GM19397 (cell line): Measurements from ENCODE around the gene LRRFIP1.

ENCODE experiments used
- ATAC-seq: cut with Tn5 transposase; IDR thresholded peaks from one replicate; pipeline ENCODE4 v1.9.1; 2021; ENCODE audit warnings: mild to moderate bottlenecking, moderate library complexity; ENCODE audit not compliant: unreplicated experiment

Gene LRRFIP1

GRCh38 chr2:237701033-237701858 lies 73.9 kb downstream of the LRRFIP1 start:
- ATAC-seq, result no peak

GRCh38 chr2:237701859-237702390 lies 74.5 kb downstream of the LRRFIP1 start:
- no peak for ATAC-seq

DNA sequence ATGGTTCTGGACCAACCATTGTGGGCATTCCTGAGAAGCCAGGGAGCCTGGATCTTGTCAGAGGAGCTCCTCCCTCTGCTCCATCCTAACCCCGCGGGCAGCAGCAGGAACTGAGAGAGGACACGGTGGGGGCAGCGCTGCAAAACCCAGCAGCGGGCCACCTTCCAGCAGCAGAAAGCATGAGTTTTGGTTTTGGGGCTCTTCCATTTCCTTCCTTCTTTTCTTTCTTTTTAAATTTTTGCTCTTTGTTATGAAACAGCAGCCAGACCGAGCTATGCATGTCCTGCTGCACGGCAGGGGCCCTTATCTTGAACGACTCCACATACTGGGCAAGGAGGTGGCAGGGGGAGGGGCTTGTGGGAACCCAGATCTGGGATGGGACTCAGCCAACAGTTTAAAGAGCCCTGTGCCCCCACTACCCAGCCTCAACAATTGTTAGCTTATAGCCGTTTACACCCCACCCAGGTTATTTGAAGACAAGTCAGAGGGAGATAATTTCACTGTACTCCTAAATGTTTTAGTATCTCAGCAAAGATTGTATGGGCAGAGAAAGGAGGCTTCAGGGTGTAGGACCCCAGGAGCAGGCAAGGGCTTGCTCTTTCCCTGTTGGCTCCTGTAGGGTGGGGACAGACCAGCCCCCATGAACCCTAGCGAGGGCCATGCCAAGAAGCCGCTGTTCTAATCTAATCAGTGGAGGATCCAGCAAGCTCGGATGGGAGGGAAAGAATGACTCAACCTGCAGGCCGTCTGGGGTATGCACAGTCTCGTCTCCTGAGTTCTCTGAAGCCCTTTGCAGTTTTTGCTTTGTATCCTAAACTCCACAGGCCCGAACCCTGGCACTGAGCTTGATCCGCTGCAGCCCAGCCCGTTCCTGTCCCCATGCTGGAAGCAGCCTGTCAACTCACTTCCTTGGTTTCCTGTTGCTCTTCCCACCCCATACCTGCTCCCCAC lies 75.3 kb downstream of the LRRFIP1 start:
- ATAC-seq, result no peak

GRCh38 chr2:237704501-237705434 lies 77.4 kb downstream of the LRRFIP1 start:
- ATAC-seq, result no peak

GRCh38 chr2:237706257-237706656 lies 78.9 kb downstream of the LRRFIP1 start:
- no peak for ATAC-seq

DNA sequence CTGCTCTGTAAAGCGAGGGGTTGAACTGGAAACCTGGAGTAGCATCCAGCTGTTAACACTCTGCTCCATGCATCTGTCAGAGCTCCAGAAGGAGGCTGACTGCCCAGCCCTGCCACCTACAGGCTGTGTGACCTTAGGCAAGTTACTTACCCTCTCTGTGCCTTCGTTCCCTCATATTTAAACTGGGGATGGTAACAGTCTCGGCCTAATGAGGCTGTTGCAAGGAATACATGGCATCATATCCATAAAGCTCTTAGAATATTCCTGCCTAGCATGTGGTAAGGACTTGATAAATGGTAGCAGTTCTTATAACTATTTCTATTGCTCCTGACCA lies 80.6 kb downstream of the LRRFIP1 start:
- no peak for ATAC-seq

DNA sequence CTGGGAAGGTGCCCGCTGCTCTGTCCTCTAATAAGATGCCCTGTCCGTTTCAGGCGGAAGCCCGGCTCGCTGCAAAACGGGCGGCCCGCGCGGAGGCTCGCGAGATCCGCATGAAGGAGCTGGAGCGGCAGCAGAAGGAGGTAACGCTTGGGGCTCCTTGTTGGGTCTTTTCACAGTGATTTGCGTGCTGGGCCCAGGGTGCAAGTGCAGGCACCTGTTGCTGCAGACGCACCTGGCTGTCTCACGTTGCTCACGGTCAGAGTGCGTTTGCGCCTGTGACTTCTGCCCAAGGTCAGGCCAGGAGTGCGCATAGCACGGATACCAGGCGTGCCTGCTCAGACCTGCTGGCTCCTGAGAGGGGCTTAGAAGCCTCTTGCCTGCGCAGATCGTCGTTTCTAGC lies 81.1 kb downstream of the LRRFIP1 start:
- ATAC-seq, result no peak

DNA sequence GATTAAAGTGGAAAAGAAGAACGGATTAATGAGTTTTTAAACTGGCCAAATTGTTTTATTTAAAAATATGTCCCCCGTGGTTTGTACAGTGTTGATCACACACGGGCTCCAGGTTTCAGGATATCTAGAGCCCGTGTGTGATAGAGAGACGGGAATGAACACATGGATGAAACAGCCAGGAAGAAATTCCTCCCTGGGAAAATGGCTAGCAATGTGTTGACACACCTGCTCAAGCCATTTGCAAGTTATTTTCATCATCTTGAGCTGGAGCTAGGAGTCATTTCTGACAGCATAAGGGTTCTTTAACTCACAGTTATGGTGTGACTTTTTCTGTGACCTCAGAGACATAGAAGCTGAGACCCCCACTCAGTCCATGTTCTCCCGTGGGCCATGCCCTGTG lies 81.6 kb downstream of the LRRFIP1 start:
- no peak for ATAC-seq

- ATAC-seq, result no peak
These were observed 84.2 kb downstream of the LRRFIP1 start for GRCh38 chr2:237711458-237712150.

DNA sequence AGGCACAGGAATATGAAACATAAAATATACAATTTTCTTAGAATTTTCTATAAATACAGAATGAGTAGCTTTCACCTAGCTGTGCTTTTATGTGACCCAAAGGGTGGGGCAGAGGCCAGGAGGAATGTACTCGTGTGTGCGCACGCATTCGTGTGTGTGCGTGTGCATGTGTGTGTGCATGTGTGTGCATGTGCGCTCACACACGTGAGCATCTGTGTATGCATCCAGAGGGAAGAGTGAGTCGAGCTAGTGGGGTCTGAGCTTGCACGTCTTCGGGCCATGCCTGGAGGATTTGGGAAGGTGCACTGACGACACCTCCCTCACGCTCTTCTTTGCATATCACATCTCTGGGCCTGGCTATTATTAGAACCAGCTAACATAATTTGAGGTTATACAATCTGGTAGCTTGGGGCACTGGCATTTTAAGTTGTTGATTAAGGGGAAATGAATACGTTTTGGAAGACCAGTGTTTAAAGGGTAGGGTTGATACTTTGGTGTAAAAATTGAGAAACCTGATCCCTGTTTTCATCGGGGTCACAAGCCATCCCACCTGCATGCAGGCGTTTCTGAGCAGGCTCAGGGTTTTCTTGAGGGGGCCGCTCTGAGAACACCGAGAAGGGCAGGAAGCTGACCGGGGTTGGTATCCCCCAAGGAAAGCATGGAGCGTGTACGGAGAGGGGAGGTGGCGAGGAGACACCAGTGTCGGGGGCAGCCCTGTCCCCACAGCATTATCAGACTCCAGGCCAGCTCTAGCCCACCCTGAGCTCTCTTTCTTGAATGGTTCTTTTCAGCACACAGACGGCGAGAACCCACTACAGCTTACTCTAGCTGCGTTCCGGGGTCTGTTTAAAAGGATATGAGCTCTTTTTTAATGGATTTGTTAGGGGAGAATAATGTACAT lies 85.3 kb downstream of the LRRFIP1 start:
- ATAC-seq, result no peak

- ATAC-seq, result no peak
These were observed 87.5 kb downstream of the LRRFIP1 start for GRCh38 chr2:237714690-237715458.

DNA sequence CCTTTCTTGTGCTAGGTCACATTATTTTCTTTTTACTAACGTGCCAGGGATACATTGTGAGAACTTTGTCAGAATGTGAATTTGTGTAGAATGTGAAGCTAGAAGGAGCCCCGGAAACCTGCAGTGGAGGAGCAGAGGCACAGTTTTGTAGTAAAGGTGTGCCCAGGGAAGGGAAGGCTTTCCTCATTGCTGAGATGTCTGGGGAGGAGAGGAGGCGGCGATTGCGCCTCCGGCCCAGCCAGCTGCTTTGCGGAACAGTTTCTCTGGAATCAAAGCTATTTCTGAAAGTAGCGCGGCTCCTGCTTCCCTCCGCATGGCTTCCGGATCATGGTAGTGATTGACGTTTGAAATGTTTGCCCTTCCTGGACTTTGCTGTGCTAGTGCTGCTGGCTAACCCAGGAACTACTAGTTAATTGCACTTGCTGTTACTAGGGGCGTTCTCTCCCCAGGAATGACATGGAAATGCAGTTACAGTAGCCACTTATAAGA lies 88.1 kb downstream of the LRRFIP1 start:
- ATAC-seq, result no peak

- no peak for ATAC-seq
These were observed 88.6 kb downstream of the LRRFIP1 start for GRCh38 chr2:237716011-237716410.

GRCh38 chr2:237717366-237718276 lies 90.2 kb downstream of the LRRFIP1 start:
- ATAC-seq, result no peak

GRCh38 chr2:237718277-237718634 lies 90.9 kb downstream of the LRRFIP1 start:
- no peak for ATAC-seq

GRCh38 chr2:237720444-237720843 lies 93.1 kb downstream of the LRRFIP1 start:
- ATAC-seq, result no peak

- ATAC-seq, result no peak
These were observed 93.6 kb downstream of the LRRFIP1 start for GRCh38 chr2:237720957-237721356.
